Measurements from ENCODE around the gene XIRP1.

The XIRP1 gene

DNA sequence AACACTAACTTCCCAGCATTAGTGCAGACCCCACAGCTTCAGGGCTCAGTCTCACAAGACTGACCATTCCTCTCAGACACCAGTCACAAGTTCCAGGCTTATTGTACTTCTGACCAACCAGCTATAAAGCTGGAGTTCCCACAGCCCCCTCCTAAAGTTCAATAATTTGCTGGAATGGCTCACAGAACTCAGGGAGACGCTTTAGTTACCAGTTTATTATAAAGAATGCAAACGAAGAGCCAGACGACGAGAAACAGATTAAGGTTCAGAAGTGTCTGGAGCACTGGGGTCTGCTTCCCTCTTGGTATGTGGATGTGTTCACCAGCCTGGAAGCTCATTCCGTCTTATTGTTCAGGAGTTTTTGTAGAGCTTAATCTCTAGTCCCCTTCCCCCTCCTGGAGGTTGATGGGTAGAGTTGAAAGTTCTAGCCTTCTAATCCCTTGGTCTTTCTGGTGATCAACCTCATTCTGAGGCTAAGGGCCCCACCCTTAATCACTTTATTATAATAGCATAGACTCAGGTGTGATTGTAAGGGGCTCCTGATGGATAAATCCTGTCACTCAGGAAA lies 34.2 kb downstream of the XIRP1 start:
- TF ChIP-seq, protein P1, sequence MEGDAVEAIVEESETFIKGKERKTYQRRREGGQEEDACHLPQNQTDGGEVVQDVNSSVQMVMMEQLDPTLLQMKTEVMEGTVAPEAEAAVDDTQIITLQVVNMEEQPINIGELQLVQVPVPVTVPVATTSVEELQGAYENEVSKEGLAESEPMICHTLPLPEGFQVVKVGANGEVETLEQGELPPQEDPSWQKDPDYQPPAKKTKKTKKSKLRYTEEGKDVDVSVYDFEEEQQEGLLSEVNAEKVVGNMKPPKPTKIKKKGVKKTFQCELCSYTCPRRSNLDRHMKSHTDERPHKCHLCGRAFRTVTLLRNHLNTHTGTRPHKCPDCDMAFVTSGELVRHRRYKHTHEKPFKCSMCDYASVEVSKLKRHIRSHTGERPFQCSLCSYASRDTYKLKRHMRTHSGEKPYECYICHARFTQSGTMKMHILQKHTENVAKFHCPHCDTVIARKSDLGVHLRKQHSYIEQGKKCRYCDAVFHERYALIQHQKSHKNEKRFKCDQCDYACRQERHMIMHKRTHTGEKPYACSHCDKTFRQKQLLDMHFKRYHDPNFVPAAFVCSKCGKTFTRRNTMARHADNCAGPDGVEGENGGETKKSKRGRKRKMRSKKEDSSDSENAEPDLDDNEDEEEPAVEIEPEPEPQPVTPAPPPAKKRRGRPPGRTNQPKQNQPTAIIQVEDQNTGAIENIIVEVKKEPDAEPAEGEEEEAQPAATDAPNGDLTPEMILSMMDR (IDR thresholded peaks at IDR 0.05; ENCODE audit: borderline replicate concordance, control extremely low read depth, extremely low read depth, insufficient read depth, missing control alignments), result no peak
- in situ Hi-C loops (cut with MboI; ENCODE audit: low sequenced_read_pairs, unreplicated experiment), result no loop called here
- DNase-seq (ENCODE audit: low spot score), result no peak

DNA sequence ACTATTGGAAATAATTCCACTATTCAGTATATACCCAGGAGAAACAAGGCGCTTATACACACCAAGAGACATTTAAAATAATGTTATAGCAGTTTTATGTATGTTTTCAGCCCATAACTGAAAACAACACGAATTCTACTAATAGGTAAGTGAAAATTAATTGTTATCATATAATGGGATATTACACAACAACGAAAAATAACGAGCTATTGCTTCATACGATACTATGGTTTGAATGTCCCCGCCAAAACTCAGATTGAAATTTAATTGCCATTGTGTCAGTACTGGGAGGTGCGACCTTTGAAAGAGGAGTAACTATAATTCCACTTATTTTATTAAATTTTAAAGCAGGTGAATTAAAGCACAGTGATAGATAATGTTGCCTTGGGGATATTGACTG lies 35.0 kb downstream of the XIRP1 start:
- TF ChIP-seq, protein P1 (IDR thresholded peaks at IDR 0.05; ENCODE audit: borderline replicate concordance, control extremely low read depth, extremely low read depth, insufficient read depth, missing control alignments), result no peak
- DNase-seq (ENCODE audit: low spot score), result no peak
- in situ Hi-C loops (cut with MboI; ENCODE audit: low sequenced_read_pairs, unreplicated experiment), result no loop called here

DNA sequence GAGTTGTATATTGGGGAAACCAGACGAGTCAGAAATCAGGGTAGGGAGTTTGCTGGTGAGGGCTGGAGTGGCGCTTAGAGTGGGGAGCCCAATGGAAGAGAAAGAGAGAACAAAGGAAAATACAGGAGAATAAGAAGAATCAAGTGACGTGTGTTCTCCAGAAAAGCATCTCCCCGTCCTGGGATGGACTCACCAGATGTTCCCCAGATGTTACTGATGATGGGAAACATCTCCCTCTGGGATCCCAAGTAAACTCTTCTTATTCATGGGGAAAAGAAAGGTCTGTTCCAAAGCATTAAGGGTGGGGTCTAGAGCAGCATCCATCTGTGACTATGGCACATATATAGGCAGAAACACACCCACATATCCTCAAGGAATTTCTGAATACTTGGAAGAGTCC lies 36.0 kb downstream of the XIRP1 start:
- in situ Hi-C loops (cut with MboI; ENCODE audit: low sequenced_read_pairs, unreplicated experiment), result no loop called here
- TF ChIP-seq, protein P1 (IDR thresholded peaks at IDR 0.05; ENCODE audit: borderline replicate concordance, control extremely low read depth, extremely low read depth, insufficient read depth, missing control alignments), result no peak
- no peak for DNase-seq (ENCODE audit: low spot score)

DNA sequence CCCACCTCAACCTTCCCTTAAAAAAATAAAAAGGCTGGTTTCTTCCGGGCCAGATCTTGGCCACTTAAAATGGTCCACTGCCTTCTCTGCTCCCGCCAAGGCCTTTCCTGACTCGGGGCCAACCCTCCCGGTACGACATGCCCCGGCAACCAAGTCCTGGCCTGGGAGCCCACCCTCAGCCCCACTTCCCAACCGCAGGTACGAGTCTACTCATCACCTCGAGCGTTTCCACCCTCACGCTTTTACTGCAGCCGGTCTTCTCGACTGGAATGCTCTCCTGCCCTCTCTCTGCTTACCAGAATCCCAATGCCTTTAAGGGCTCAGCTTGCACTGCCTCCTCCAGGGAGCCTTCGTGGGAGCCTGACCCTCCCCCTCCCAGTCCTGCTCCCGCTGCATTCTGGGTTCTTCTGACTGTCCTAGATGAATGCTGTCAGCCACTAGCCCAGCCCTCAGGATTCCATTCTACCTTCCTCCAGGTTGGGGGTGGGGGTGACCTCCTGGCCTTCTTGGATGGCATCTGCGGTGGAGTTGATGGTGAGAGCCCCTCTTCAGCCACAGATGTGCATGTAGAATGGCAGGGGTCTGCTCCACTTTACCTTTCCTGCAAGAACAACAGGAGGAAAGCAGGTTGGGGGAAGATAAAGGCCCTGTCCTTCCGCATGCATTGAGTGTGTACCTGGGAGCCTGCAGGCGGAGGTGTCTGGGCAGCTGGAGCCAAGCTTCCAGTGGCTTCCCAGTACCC lies 37.9 kb downstream of the XIRP1 start:
- DNase-seq (ENCODE audit: low spot score), result no peak
- in situ Hi-C loops (cut with MboI; ENCODE audit: low sequenced_read_pairs, unreplicated experiment), result no loop called here
- TF ChIP-seq, protein P1 (IDR thresholded peaks at IDR 0.05; ENCODE audit: borderline replicate concordance, control extremely low read depth, extremely low read depth, insufficient read depth, missing control alignments), result no peak

DNA sequence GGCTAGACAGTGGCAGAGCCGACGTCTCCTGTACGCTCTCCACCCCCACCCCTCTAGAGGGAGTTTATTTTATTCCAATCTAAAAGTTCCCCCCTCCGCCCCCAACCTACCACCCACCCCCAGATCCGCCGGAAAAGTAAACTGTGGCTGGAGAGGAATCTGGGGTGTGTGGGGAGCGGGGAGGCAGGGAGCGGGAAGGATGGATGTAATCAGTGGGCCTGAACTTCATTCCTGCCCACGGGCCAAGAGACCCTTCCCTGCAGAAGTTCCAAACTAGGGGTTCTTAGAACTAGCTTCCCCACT lies 38.5 kb downstream of the XIRP1 start:
- DNase-seq (ENCODE audit: low spot score), result no peak
- in situ Hi-C loops (cut with MboI; ENCODE audit: low sequenced_read_pairs, unreplicated experiment), result no loop called here
- TF ChIP-seq, protein P1 (IDR thresholded peaks at IDR 0.05; ENCODE audit: borderline replicate concordance, control extremely low read depth, extremely low read depth, insufficient read depth, missing control alignments), result no peak

DNA sequence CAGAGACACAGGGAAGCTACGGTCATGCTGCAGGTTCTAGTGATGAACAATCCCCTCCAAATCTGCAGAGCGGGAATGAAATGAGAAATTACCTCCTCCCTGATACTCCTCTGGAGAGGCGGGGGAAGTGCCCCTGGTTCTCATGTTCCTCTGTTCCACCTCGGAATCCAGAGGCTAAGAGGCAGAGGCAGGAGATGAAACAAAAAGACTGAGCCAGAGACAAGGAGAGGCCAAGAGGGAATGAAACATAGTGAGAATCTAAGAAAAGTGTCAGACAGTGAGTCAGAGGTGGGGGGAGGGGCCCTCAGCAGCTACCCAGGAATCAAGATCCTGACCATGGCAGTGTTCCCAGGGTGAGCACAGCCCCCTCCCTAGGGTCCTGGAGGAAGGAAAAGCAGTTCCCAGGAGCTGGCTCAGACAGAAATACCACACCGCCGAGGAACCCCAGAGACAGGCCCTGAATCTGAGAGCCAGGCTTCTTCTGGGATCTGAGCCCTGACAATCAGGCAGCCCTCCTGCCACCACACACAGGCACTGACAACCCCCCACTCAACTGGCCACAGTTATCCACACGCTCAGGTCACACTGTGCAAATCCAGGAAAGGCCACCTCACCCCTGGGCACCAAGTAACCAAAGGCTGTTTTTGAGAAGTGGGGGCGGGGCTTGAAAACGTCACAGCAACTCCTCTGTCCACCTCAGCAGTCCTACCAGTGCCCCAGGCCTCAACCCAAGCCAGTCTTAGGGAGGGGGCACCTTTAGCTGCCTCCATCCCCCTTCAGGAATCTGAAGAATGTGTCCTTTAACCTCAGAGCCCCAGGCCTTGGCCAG lies 41.4 kb downstream of the XIRP1 start:
- in situ Hi-C loops (cut with MboI; ENCODE audit: low sequenced_read_pairs, unreplicated experiment), result no loop called here
- TF ChIP-seq, protein P1 (IDR thresholded peaks at IDR 0.05; ENCODE audit: borderline replicate concordance, control extremely low read depth, extremely low read depth, insufficient read depth, missing control alignments), result no peak
- DNase-seq (ENCODE audit: low spot score), result peak; percentile 34
